K562 (cell line): ENCODE results near the gene NCOA1. TPM values are rescaled to one million over a fixed set of nuclear protein-coding genes. Genes with fewer than 3 reads are reported as not detected.

ENCODE experiments used
- BRCA1 ChIP-seq, 2 experiments: fragments of 450-650 bp in 1 of 2; sonication (generic) in 1 of 2; formaldehyde crosslinking in 1 of 2; IDR thresholded peaks; 2 replicates each; pipeline versions ENCODE4 v1.5.0 to v1.6.1; 2017 to 2020; ENCODE audit warnings: mild to moderate bottlenecking in 1 of 2, missing genetic modification reagents in 1 of 2
- ELF4 ChIP-seq: fragments of 450-650 bp; formaldehyde crosslinking; IDR thresholded peaks from 2 replicates; pipeline ENCODE4 v1.4.0; 2022; ENCODE audit warnings: missing genetic modification characterization
- FOXK2 ChIP-seq, 2 experiments: fragments of 450-650 bp; IDR thresholded peaks in 1 of 2; conservative IDR thresholded peaks in 1 of 2; 2 replicates each; pipeline ENCODE4 v1.6.1; 2016; ENCODE audit warnings: low read depth in 2 of 2, mild to moderate bottlenecking in 1 of 2
- KLF6 ChIP-seq: fragments of 250-450 bp; sonication (Bioruptor Pico); IDR thresholded peaks from 2 replicates; pipeline ENCODE4 v1.4.0; 2020; ENCODE audit warnings: mild to moderate bottlenecking, moderate library complexity, borderline replicate concordance
- SETDB1 ChIP-seq: IDR thresholded peaks from one replicate; pipeline ENCODE4 v1.6.1; 2012; ENCODE audit warnings: low read length, control low read depth, inconsistent platforms
- YBX1 ChIP-seq: fragments of 450-650 bp; IDR thresholded peaks from 2 replicates; pipeline ENCODE4 v1.7.1; 2016; ENCODE audit warnings: mild to moderate bottlenecking
- YY1 ChIP-seq, 3 experiments: IDR thresholded peaks; 2 replicates each; pipeline ENCODE4 v1.6.1; 2011; ENCODE audit warnings: low read length in 2 of 3, mild to moderate bottlenecking in 2 of 3, moderate library complexity in 2 of 3, borderline replicate concordance in 1 of 3, control low read depth in 1 of 3, low read depth in 1 of 3; ENCODE audit not compliant: insufficient read depth in 3 of 3, insufficient replicate concordance in 2 of 3, control insufficient read depth in 1 of 3, insufficient read length in 1 of 3; ENCODE audit errors: extremely low read depth in 1 of 3
- ZKSCAN8 ChIP-seq: fragments of 200-800 bp; sonication (Bioruptor generic); IDR thresholded peaks from 2 replicates; pipeline ENCODE4 v1.6.1; 2016; ENCODE audit warnings: missing genetic modification characterization, missing compliant biosample characterization
- polyA plus RNA-seq, 8 experiments: library from polyadenylated mRNA; depleted of rRNA in 4 of 8; stranded (reverse) in 5 of 8; unstranded in 3 of 8; fragments of >200 nt; fragmentation: Nextera tagmentation in 2 of 8; fragmentation: Illumina TruSeq in 1 of 8; extraction: Ambion mirVana in 2 of 8; extraction: Trizol in 1 of 8; gene quantifications; 2 replicates each; pipeline versions ENCODE4 v1.2.1 to v1.2.3, GENCODE V29; 2011 to 2014; ENCODE audit warnings: inconsistent platforms in 1 of 8, missing spikeins in 1 of 8
- total RNA-seq, 7 experiments: library from RNA; depleted of rRNA in 6 of 7; stranded (reverse); fragments of >200 nt in 6 of 7; fragmentation: Illumina TruSeq in 2 of 7; extraction: Trizol in 2 of 7; gene quantifications; 2 replicates each; pipeline versions ENCODE4 v1.2.1 to v1.2.3, GENCODE V29; 2011 to 2021; ENCODE audit warnings: low replicate concordance in 1 of 7
- TF ChIP-seq, protein P1 (sequence below): fragments of 150-350 bp; conservative IDR thresholded peaks from 2 replicates; pipeline ENCODE4 v1.6.1; 2014; ENCODE audit warnings: low read length
- TF ChIP-seq, protein P2 (sequence below), 2 experiments: fragments of 200-800 bp in 1 of 2; sonication (Bioruptor generic) in 1 of 2; sonication (generic) in 1 of 2; formaldehyde crosslinking in 1 of 2; IDR thresholded peaks in 1 of 2; conservative IDR thresholded peaks in 1 of 2; 2 replicates each; pipeline versions ENCODE4 v1.5.0 to v1.6.1; 2016 to 2020; ENCODE audit warnings: missing compliant biosample characterization in 1 of 2, missing genetic modification characterization in 1 of 2, missing genetic modification reagents in 1 of 2
- TF ChIP-seq, protein P3 (sequence below), 2 experiments: fragments of 450-650 bp; formaldehyde crosslinking in 1 of 2; IDR thresholded peaks; 2 replicates each; pipeline versions ENCODE4 v1.4.0 to v1.6.1; 2014 to 2020; ENCODE audit warnings: mild to moderate bottlenecking in 2 of 2, borderline replicate concordance in 1 of 2, low read depth in 1 of 2

Gene NCOA1
- total and polyA plus RNA-seq, 9 of the 15 experiments (the other 6 are each of a cell fraction or from before 2014, with no cell fraction given) = 4.9 to 25.7 (median 17.0) TPM

DNA sequence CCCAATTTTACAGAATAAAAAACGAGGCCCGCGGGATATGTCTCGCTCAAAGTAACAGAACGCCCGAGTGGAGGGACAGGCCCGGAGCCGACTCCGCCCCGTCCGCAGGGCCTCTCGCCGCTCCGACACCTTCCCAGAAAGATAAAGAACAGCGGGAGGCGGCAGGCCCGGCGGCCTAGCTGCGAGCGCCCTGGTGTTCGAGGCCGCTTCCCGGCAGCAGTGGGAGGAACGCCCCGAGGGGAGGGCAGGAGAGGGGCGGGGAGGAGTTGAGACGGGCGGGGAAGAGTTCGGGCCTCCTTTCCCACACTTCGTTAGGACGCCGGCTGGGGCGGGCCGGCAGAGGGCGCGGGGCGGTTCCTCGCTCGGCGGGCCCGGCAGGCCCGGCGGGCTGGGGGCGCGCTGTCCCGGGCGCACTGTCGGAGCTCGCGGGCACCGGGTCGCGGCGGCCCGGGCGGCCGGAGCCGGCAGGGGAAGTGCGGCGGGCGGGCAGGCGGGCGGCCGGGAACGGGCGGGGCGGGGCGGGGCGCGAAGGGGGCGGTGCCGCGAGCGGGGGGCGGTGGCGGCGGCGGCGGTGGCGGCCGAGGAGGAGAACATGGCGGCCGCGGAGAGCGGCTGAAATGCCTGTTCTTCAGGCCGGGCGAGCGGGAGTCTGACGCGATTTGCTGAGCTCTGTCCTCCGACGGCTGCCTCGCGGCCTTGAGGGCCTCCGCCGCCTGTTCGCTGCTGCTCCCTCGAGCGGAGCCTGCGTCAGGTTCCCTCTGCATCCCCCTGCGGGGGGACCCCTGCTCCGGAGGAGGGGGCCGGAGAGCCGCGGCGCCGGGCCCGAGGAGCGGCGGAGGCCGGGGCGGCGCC is at the start of gene NCOA1 (continued):
- TF ChIP-seq, protein P1, sequence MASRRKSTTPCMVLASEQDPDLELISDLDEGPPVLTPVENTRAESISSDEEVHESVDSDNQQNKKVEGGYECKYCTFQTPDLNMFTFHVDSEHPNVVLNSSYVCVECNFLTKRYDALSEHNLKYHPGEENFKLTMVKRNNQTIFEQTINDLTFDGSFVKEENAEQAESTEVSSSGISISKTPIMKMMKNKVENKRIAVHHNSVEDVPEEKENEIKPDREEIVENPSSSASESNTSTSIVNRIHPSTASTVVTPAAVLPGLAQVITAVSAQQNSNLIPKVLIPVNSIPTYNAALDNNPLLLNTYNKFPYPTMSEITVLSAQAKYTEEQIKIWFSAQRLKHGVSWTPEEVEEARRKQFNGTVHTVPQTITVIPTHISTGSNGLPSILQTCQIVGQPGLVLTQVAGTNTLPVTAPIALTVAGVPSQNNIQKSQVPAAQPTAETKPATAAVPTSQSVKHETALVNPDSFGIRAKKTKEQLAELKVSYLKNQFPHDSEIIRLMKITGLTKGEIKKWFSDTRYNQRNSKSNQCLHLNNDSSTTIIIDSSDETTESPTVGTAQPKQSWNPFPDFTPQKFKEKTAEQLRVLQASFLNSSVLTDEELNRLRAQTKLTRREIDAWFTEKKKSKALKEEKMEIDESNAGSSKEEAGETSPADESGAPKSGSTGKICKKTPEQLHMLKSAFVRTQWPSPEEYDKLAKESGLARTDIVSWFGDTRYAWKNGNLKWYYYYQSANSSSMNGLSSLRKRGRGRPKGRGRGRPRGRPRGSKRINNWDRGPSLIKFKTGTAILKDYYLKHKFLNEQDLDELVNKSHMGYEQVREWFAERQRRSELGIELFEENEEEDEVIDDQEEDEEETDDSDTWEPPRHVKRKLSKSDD = no peak
- TF ChIP-seq, protein P2, sequence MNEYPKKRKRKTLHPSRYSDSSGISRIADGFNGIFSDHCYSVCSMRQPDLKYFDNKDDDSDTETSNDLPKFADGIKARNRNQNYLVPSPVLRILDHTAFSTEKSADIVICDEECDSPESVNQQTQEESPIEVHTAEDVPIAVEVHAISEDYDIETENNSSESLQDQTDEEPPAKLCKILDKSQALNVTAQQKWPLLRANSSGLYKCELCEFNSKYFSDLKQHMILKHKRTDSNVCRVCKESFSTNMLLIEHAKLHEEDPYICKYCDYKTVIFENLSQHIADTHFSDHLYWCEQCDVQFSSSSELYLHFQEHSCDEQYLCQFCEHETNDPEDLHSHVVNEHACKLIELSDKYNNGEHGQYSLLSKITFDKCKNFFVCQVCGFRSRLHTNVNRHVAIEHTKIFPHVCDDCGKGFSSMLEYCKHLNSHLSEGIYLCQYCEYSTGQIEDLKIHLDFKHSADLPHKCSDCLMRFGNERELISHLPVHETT (CRISPR knock-in tag; conservative IDR thresholded peaks at IDR 0.05 in 1 of 2, IDR thresholded peaks at IDR 0.05 in 1 of 2) = peak in 1 of 2 experiments; percentile 98; a peak in 2 of 4 replicates
- TF ChIP-seq, protein P3, sequence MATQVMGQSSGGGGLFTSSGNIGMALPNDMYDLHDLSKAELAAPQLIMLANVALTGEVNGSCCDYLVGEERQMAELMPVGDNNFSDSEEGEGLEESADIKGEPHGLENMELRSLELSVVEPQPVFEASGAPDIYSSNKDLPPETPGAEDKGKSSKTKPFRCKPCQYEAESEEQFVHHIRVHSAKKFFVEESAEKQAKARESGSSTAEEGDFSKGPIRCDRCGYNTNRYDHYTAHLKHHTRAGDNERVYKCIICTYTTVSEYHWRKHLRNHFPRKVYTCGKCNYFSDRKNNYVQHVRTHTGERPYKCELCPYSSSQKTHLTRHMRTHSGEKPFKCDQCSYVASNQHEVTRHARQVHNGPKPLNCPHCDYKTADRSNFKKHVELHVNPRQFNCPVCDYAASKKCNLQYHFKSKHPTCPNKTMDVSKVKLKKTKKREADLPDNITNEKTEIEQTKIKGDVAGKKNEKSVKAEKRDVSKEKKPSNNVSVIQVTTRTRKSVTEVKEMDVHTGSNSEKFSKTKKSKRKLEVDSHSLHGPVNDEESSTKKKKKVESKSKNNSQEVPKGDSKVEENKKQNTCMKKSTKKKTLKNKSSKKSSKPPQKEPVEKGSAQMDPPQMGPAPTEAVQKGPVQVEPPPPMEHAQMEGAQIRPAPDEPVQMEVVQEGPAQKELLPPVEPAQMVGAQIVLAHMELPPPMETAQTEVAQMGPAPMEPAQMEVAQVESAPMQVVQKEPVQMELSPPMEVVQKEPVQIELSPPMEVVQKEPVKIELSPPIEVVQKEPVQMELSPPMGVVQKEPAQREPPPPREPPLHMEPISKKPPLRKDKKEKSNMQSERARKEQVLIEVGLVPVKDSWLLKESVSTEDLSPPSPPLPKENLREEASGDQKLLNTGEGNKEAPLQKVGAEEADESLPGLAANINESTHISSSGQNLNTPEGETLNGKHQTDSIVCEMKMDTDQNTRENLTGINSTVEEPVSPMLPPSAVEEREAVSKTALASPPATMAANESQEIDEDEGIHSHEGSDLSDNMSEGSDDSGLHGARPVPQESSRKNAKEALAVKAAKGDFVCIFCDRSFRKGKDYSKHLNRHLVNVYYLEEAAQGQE (IDR thresholded peaks at IDR 0.05; ENCODE audit: borderline replicate concordance) = peak; percentile 34; the same call in 1 of the 2 replicates
- TF ChIP-seq, protein P3 (CRISPR knock-in tag; IDR thresholded peaks at IDR 0.05; ENCODE audit: low read depth) = no peak
- no peak for TF ChIP-seq KLF6
- TF ChIP-seq FOXK2 (conservative IDR thresholded peaks at IDR 0.05 in 1 of 2, IDR thresholded peaks at IDR 0.05 in 1 of 2; ENCODE audit: low read depth in 2 of 2) = peak in 1 of 2 experiments; percentile 26; a peak in 1 of 4 replicates
- no peak for TF ChIP-seq BRCA1 (IDR thresholded peaks at IDR 0.05)
- TF ChIP-seq BRCA1 (CRISPR knock-in tag; IDR thresholded peaks at IDR 0.05) = no peak
- no peak for TF ChIP-seq ELF4 (CRISPR knock-in tag)
- no peak for TF ChIP-seq YBX1
- TF ChIP-seq SETDB1 = no peak
- no peak for TF ChIP-seq ZKSCAN8
- peak; percentile 56 to 91 (median 86) for TF ChIP-seq YY1 (IDR thresholded peaks at IDR 0.05; ENCODE audit: borderline replicate concordance in 1 of 3, control insufficient read depth in 1 of 3, extremely low read depth in 1 of 3, insufficient read depth in 3 of 3, insufficient read length in 1 of 3, insufficient replicate concordance in 2 of 3, low read depth in 1 of 3, low read length in 2 of 3)
